LNCaP clone FGC (cell line): ENCODE results near the gene FCRL2.

Experiments
- DNase-seq: peaks from one replicate; pipeline ENCODE4 v3.0.0-alpha.2; 2011; ENCODE audit warnings: low read depth
- H3K4me3 ChIP-seq: 2 replicates; pipeline ENCODE4 v1.5.1; 2011; ENCODE audit warnings: mild to moderate bottlenecking, low read depth, low read length, control low read depth
- CTCF ChIP-seq: IDR thresholded peaks from 2 replicates; pipeline ENCODE4 v1.5.1; 2012; ENCODE audit warnings: mild to moderate bottlenecking; ENCODE audit not compliant: control insufficient read depth, insufficient read depth; ENCODE audit errors: extremely low read depth

FCRL2 gene

GRCh38 chr1:157776971-157777391 lies at the start of gene FCRL2:
Gene FCRL2, minus strand, starts transcription at chr1:157777132. Its CDS starts 59 bp downstream, at chr1:157777073.
- no peak within 1 kb of the TSS for H3K4me3 ChIP-seq
- DNase-seq, result no peak
- no peak for TF ChIP-seq CTCF

GRCh38 chr1:157820299-157820698 lies 43.4 kb upstream of the FCRL2 start:
- no peak for DNase-seq
- TF ChIP-seq CTCF, result no peak
- no peak overlapping the region for H3K4me3 ChIP-seq

- H3K4me3 ChIP-seq, result no peak within 1 kb of the TSS
- DNase-seq, result no peak
- TF ChIP-seq CTCF, result no peak
Measured at GRCh38 chr1:157819896-157820295, 43.0 kb upstream of the FCRL2 start, which contains the start of gene FCRL1. Gene FCRL1, minus strand, starts transcription at chr1:157820120. Its CDS starts 83 bp downstream, at chr1:157820037.

GRCh38 chr1:157819215-157819614 lies 42.3 kb upstream of the FCRL2 start:
- DNase-seq, result no peak
- no peak for TF ChIP-seq CTCF
- no peak overlapping the region for H3K4me3 ChIP-seq

- no peak for DNase-seq
- no peak for TF ChIP-seq CTCF
Measured at GRCh38 chr1:157813269-157813668, 36.3 kb upstream of the FCRL2 start.

GRCh38 chr1:157806431-157807149 lies 29.7 kb upstream of the FCRL2 start:
- no peak for DNase-seq
- no peak for TF ChIP-seq CTCF
- no peak overlapping the region for H3K4me3 ChIP-seq

More at GRCh38 chr1:157813269-157813668, 36.3 kb upstream of the FCRL2 start:
- no peak overlapping the region for H3K4me3 ChIP-seq

GRCh38 chr1:157803851-157804250 lies 26.9 kb upstream of the FCRL2 start:
- no peak overlapping the region for H3K4me3 ChIP-seq
- no peak for DNase-seq
- no peak for TF ChIP-seq CTCF
